ENCODE results near the gene CPED1. TPM values are rescaled to one million over a fixed set of nuclear protein-coding genes. Genes with fewer than 3 reads are reported as not detected.

The CPED1 gene
- total RNA-seq, 1 donor from 2014 or later: 2.1 TPM

- no peak overlapping the region for H3K4me3 ChIP-seq (ENCODE audit: low read depth, low read length)
- no peak for TF ChIP-seq CTCF (conservative IDR thresholded peaks at IDR 0.05; ENCODE audit: low read depth, low read length)
- DNase-seq (ENCODE audit: low read depth): no peak
Measured at GRCh38 chr7:121139427-121139826, 150.9 kb downstream of the CPED1 start.

GRCh38 chr7:121140790-121141189 is 152.3 kb downstream of the CPED1 start:
- no peak for TF ChIP-seq CTCF (conservative IDR thresholded peaks at IDR 0.05; ENCODE audit: low read depth, low read length)
- no peak overlapping the region for H3K4me3 ChIP-seq (ENCODE audit: low read depth, low read length)
- no peak for DNase-seq (ENCODE audit: low read depth)

- H3K4me3 ChIP-seq (ENCODE audit: low read depth, low read length): no peak overlapping the region
- DNase-seq (ENCODE audit: low read depth): no peak
- TF ChIP-seq CTCF (conservative IDR thresholded peaks at IDR 0.05; ENCODE audit: low read depth, low read length): no peak
Measured at GRCh38 chr7:121151774-121152221, 163.3 kb downstream of the CPED1 start.

GRCh38 chr7:121153411-121153810 is 164.9 kb downstream of the CPED1 start:
- H3K4me3 ChIP-seq (ENCODE audit: low read depth, low read length): no peak overlapping the region
- no peak for DNase-seq (ENCODE audit: low read depth)
- TF ChIP-seq CTCF (conservative IDR thresholded peaks at IDR 0.05; ENCODE audit: low read depth, low read length): no peak

- no peak for TF ChIP-seq CTCF (conservative IDR thresholded peaks at IDR 0.05; ENCODE audit: low read depth, low read length)
- H3K4me3 ChIP-seq (ENCODE audit: low read depth, low read length): no peak overlapping the region
- DNase-seq (ENCODE audit: low read depth): no peak
Measured at GRCh38 chr7:121153995-121154394, 165.5 kb downstream of the CPED1 start.

- no peak for TF ChIP-seq CTCF (conservative IDR thresholded peaks at IDR 0.05; ENCODE audit: low read depth, low read length)
- H3K4me3 ChIP-seq (ENCODE audit: low read depth, low read length): no peak overlapping the region
- DNase-seq (ENCODE audit: low read depth): no peak
Measured at GRCh38 chr7:121156825-121157224, 168.3 kb downstream of the CPED1 start.

GRCh38 chr7:121157341-121157751 is 168.8 kb downstream of the CPED1 start:
- no peak for DNase-seq (ENCODE audit: low read depth)
- no peak for TF ChIP-seq CTCF (conservative IDR thresholded peaks at IDR 0.05; ENCODE audit: low read depth, low read length)
- no peak overlapping the region for H3K4me3 ChIP-seq (ENCODE audit: low read depth, low read length)

Data from epithelial cell of proximal tubule (primary cell).